Ramos (cell line): ENCODE data around the gene IGSF9.

ENCODE experiments used
- in situ Hi-C: fragments of 300-500 bp; cut with MboI; formaldehyde crosslinking; loops from one replicate; pipeline ENCODE4 v1.14.3; 2022; ENCODE audit warnings: low sequenced_read_pairs; ENCODE audit not compliant: unreplicated experiment

IGSF9 gene

GRCh38 chr1:159977364-159978106 lies 32.1 kb upstream of the IGSF9 start:
- in situ Hi-C loops, result no loop called here

DNA sequence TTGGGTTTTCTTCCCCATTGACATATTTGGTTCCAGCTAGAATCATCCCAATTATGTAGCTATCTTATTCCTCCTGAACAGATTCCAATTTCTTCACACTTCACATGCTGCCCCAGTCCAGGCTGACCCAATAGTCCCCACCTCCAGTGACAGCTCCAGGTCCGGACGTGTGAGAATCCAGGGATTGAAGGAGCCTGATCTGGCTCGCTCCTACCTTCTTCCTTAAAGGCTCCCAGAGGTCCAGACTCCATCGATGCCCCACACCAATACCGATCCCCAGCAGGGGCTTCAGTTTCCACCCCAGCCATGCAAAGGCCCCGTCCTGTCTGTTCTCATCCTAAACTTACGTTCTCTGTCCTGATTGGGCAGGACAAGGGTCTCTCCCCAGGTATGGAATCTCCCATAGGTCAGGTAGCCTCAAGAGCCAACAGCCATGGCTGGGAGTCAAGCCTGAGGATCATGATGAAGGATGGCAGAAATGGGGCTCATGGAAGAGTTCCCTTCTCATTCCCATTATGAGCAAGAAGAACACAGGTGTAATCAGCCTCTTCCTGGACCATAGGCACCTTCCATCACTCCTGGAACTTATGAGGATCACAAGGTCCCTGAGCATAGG lies 29.0 kb upstream of the IGSF9 start:
- in situ Hi-C loops, result no loop called here

GRCh38 chr1:159973350-159973940 lies 28.0 kb upstream of the IGSF9 start:
- in situ Hi-C loops, result no loop called here

DNA sequence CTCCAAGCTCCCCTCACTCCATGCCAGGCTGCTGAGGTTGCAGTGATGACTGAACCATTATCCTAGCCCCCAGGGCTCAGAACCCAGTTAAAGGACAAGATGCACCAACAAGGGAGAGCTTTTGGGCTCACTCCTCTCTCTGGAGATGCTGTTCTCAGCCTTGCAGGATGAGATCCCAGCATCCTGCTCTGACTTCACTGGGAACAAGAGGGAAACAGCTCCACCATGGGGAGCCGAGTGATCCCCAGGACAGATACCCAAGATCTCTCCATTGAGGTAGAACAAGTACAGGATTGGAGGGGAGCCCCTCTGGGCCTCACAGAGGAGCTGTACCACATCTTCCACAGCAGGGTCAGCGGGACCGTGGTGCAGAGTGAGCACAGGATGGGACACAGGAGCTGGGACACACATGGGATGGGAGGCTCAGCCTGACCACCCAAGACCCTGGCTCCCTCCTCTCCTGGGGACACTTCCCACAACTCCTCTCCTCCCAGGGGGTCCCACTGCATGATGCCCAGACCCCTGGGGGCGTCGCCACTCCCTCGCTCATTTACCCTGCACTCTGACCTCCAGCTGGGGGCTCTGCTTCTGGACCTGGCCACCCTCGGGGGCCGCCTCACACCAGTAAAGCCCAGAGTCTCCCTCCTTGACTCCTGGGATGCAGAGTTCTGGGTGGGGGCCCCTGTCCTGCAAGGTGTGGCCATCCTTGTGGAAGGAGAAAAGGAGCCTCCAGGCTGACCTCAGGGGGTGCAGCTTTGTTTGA lies 27.2 kb upstream of the IGSF9 start:
- in situ Hi-C loops, result no loop called here

GRCh38 chr1:159970932-159971342 lies 25.5 kb upstream of the IGSF9 start:
- in situ Hi-C loops, result no loop called here

GRCh38 chr1:159968901-159969300 lies 23.5 kb upstream of the IGSF9 start:
- in situ Hi-C loops, result no loop called here

DNA sequence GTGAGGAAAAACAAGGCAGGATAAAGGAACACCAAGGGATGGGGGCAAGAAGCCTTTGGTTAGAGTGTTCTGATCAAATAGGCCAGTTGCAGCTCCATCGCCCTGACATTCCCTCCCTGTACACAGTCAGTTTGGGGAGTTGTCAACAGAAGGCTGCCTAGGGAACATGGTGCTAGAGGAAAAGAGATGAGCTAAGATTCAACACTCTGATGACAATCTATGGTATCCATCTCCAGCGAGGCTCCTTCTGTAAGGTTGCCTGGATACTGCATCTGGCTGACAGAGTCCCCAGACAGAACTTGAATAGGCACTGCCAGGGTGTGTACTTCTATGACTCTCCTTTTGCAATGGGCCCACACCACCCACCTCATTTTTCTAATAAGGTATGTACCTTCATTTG lies 19.9 kb upstream of the IGSF9 start:
- in situ Hi-C loops, result no loop called here

DNA sequence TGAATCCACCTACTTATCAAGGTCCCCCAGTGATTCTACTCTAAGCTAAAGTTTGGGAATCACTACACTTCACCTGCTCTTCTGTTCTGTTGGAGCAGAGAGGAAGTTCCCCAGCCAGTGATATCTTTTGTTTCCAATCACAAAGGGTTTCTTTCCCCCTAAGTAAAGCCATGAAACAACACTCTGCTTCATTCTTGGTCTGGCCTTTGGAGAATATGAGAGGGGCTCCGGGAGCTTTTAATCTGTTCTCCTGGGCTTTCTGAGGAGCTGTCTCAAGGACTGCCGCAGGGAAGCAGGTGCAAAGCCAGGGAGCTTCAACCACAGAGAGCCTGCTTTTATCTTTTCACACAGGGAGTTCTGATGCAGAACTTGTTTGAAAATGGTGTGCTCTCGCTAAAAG lies 18.7 kb upstream of the IGSF9 start:
- in situ Hi-C loops, result no loop called here

GRCh38 chr1:159962176-159962575 lies 16.8 kb upstream of the IGSF9 start:
- in situ Hi-C loops, result no loop called here

GRCh38 chr1:159961636-159962035 lies 16.2 kb upstream of the IGSF9 start:
- in situ Hi-C loops, result no loop called here

DNA sequence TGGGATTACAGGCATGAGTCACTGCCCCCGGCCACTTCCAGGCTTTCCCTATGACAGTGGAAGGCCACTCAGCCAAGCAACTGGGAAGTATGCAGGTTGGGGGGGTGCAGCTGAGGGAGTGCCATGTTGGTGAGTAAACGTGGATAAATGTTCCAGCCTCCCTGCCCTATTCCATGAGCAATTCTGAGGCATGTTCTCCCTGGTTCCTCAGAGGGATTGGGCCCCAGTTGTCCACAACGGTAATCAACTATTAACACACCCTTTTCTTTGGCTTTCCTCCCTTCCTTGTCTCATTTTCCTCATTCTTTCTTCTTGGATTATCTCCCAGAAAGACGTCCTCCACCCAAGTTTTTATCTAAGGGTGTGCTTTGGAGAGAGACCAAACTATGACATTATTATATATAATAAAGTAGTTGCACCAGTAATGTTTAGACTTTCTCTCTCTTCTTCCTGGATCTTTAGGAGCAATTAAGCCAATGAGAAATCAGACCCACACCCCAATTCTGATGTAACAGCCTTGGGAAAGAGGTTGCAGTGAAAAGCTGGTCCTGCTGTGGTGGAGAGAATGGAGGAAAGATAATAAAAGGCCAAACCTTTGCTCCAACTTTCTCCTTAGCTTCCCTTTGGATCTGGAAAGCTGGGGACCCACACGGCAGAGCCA lies 15.4 kb upstream of the IGSF9 start:
- in situ Hi-C loops, result no loop called here

DNA sequence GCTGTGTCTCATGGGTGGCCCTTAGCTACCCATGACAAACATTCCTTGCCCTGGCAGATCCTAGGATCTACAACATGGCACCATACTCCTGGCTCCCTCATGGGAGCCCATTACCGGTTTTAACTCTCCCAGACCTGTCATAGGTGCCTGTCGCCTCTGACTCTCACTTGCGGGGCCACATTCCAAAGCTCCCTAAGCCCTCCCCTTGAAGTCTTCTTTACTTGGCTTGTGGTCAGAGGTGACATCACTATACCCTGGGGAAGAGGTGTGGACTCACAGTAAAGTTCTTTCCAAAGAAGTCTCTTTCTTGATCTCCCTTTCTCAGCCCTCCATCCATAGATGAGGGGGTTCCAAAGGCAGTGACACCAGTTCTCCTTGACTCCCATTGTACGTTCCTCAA lies 14.0 kb upstream of the IGSF9 start:
- in situ Hi-C loops, result no loop called here

DNA sequence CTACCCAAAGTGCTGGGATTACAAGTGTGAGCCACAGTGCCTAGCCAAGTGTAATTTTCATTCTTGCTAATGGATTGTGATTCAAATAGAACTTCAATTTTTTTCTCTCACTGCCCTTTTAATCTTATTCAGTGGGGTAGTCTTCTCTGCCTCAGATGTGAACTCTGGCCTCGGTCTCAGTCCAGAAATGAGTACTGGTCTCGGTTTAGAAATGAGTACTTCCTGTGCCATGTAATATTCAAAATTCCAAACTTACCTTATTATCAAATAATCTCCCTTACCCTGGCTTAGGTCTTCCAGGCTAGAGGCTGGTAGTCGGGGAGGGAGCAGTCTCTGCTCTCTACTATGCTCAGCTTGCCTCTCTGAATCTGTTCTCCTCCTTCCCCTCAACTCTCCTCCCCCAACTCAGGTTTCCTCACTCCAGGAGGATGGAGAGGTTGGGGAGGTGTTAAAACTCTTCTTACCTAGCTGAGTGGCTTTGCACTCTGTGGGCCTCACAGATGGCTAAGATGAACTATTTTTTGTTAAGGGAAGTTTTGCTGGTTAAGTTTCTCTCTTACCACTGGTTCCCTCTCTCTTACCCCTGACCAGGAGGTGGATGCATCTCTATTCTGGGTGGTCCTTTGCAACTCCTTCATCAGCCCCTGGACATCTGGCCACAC lies 13.4 kb upstream of the IGSF9 start:
- in situ Hi-C loops, result no loop called here

DNA sequence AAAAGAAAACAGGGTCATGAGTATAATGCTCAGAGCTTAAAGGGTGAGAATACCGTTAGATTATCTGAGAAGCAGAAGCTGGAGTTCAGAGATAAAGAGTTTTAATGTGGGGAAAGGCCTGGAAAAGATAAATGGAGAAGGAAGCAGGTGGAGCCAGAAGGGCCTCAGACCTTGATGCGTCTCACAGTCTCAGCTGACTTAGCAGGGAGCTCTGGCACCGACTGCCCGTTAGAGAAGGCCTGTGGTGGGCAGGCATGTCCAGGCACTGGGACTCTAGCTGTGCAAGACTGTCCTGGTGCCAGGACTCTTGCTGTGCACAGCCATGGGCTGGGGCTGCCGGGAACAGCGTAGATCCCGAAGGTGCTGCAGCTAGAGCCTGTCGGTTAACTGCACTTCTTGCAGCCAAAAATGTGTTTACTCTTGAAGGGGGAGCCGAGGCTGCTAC lies 12.4 kb upstream of the IGSF9 start:
- in situ Hi-C loops, result no loop called here

GRCh38 chr1:159955456-159955855 lies 10.0 kb upstream of the IGSF9 start:
- in situ Hi-C loops, result no loop called here

DNA sequence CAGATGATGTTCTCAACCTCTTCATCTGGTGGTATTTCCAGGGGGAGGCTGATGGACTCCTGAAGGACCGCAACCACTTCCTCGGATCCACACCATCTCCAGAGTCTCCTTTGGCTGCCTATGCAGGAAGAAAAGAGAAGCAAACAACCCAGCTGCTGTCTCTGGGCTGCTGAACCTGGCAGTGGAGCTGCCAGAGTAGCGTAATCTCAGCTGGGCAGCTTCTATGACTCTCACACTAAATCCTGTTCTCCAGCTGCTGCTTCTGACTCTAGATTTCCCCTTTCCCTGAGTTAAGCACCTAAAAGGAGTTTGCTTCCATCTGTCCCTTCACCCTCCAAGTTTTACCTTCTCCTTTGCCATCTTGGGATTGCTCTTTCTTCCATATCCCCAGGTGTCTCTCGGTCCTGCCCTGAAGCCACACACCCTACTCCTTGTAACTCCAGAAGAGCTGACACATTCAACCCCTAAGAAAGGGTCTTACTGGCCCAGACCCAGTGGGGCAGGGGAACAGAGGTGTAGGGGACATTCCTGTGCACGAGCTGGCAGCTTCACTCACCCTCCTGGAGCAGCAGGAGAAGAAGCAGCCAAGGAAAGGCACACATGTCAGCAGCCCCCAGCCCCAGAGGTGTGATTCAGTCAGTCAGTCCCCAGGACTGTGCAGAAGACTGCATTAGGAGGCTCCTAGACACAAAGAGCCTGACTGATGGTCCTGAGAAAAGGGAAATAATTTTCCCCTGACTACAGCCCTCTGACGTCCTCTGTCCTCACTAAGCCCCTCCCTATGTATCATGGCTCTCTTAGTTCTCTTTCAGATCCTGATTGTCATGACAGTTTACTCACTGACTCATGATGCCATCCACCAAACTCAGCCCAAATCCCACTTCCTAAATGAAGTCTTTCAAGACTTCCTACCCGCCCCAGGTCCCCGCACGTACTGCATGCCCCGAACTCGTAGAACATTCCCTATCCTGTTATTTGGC lies 8.4 kb upstream of the IGSF9 start, which contains the start of gene SLAMF9:
SLAMF9 (minus strand) TSS at position 702 of the 980 bp plus-strand sequence; CDS start at position 602, 100 bp downstream.
- in situ Hi-C loops, result no loop called here

- in situ Hi-C loops, result no loop called here
These were observed 7.5 kb upstream of the IGSF9 start for GRCh38 chr1:159952932-159953331.

GRCh38 chr1:159951551-159951950 lies 6.1 kb upstream of the IGSF9 start:
- in situ Hi-C loops, result no loop called here

GRCh38 chr1:159951016-159951415 lies 5.6 kb upstream of the IGSF9 start:
- in situ Hi-C loops, result no loop called here
